PFSK-1 (cell line): ENCODE data around the gene GET3.
A peak's percentile ranks its signal among the peaks of the same experiment; 100 is the strongest.

ENCODE experiments used
- FOXP2 ChIP-seq: optimal IDR thresholded peaks from 2 replicates; pipeline ENCODE3; 2011; ENCODE audit warnings: borderline replicate concordance, control low read depth, inconsistent platforms; ENCODE audit not compliant: insufficient read depth; ENCODE audit errors: extremely low read length, extremely low read depth
- POLR2AphosphoS5 ChIP-seq: IDR thresholded peaks from 2 replicates; pipeline ENCODE4 v1.6.1; 2012; ENCODE audit warnings: low read depth, mild to moderate bottlenecking, control low read depth, low read length, moderate library complexity
- REST ChIP-seq, 2 experiments: IDR thresholded peaks; 2 replicates each; pipeline versions ENCODE4 v1.6.1 to v1.8.0; 2011 to 2012; ENCODE audit warnings: low read depth in 2 of 2, low read length in 2 of 2, control low read depth in 1 of 2, inconsistent platforms in 1 of 2, mild to moderate bottlenecking in 1 of 2, moderate library complexity in 1 of 2; ENCODE audit not compliant: insufficient read depth in 1 of 2
- SIN3A ChIP-seq: IDR thresholded peaks from 2 replicates; pipeline ENCODE4 v1.6.1; 2012; ENCODE audit warnings: mild to moderate bottlenecking, low read length, moderate library complexity, borderline replicate concordance; ENCODE audit not compliant: insufficient read depth
- TAF1 ChIP-seq: IDR thresholded peaks from 2 replicates; pipeline ENCODE4 v1.6.1; 2012; ENCODE audit warnings: low read length, control low read depth, borderline replicate concordance; ENCODE audit not compliant: insufficient read depth

The GET3 gene

GRCh38 chr19:12720296-12720695 lies 17.0 kb upstream of the GET3 start:
- no peak for TF ChIP-seq SIN3A
- TF ChIP-seq TAF1: no peak
- no peak for TF ChIP-seq POLR2AphosphoS5
- no peak for TF ChIP-seq REST (IDR thresholded peaks at IDR 0.05; ENCODE audit: insufficient read depth in 1 of 2, low read depth in 2 of 2, low read length in 2 of 2)
- no peak for TF ChIP-seq FOXP2

GRCh38 chr19:12720851-12721655 lies 16.2 kb upstream of the GET3 start:
- no peak for TF ChIP-seq TAF1
- peak; percentile 38 for TF ChIP-seq POLR2AphosphoS5
- no peak for TF ChIP-seq REST (IDR thresholded peaks at IDR 0.05; ENCODE audit: insufficient read depth in 1 of 2, low read depth in 2 of 2, low read length in 2 of 2)

GRCh38 chr19:12721656-12722565 lies 15.4 kb upstream of the GET3 start:
- TF ChIP-seq POLR2AphosphoS5: no peak

- no peak for TF ChIP-seq FOXP2
- peak; percentile 92 for TF ChIP-seq POLR2AphosphoS5
- TF ChIP-seq TAF1: peak; percentile 86; the same call in 1 of the 2 replicates
- TF ChIP-seq SIN3A: peak; percentile 91; the same call in 1 of the 2 replicates
- TF ChIP-seq REST (IDR thresholded peaks at IDR 0.05; ENCODE audit: insufficient read depth in 1 of 2, low read depth in 2 of 2, low read length in 2 of 2): no peak
These were observed 14.5 kb upstream of the GET3 start for GRCh38 chr19:12722566-12723380.

GRCh38 chr19:12723381-12723640 lies 14.0 kb upstream of the GET3 start:
- TF ChIP-seq POLR2AphosphoS5 (no peak), SIN3A (no peak), REST (IDR thresholded peaks at IDR 0.05; ENCODE audit: insufficient read depth in 1 of 2, low read depth in 2 of 2, low read length in 2 of 2) (no peak), FOXP2 (no peak), TAF1 (no peak)
